ENCODE measurements around the gene ATPAF2. TPM values are rescaled to one million over a fixed set of nuclear protein-coding genes. Genes with fewer than 3 reads are reported as not detected.
A peak's percentile ranks its signal among the peaks of the same experiment; 100 is the strongest.

The ATPAF2 gene
- total and polyA plus RNA-seq, 2 experiments from 2014 or later = 17.0 to 21.9 TPM

DNA sequence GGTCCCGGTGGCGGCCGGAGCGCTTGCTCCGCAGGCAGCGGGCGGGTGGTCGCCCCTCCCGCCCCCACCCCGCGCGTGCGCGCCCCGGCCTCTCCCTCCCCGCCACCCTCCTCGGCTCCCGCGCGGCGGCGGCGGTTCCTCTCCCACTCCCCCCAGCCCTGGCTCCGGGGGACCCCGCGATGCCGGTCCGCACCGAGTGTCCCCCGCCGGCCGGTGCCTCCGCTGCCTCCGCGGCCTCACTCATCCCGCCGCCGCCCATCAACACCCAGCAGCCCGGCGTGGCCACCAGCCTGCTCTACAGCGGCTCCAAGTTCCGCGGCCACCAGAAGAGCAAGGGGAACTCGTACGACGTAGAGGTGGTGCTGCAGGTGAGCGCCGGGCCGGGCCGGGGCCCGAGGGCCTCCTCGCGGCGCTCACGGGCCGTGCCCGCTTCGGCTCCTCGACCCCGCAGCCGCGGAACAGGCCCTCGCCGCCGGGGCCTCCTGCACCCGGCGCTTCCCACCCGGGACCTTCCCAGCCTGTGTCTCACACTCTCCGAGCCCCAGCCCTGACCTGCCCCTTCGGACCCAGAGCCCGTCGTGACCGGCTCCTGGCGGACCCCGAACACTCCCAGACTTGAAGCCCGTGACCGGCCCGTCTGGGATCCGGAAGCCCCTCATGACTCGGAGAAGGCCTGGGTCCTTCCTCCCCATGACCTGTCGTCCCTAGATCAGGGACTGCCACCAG lies 730 bp upstream of the ATPAF2 start:
- Histone ChIP-seq H3K9ac (peak overlapping the region; percentile 89), H3K9me2 (ENCODE audit: insufficient read depth) (no peaks in the 10 kb centered on the region), H3F3A (ENCODE audit: insufficient read depth) (peaks cover 15% of the 10 kb centered on the region), H3K79me2 (ENCODE audit: insufficient read depth) (peaks cover 84% of the 10 kb centered on the region), H3K36me3 (ENCODE audit: low read depth) (no peaks in the 10 kb centered on the region), H4K20me1 (ENCODE audit: insufficient read depth) (0 out of 2 replicates have a peak, but pooled peaks cover 6% of the 10 kb centered on the region), H3K27ac (peak overlapping the region; percentile 29), H3K4me3 (peak overlapping the region; percentile 86), H3K27me3 (replicated peaks; ENCODE audit: insufficient read depth) (no peaks in the 10 kb centered on the region), H3K9me3 (ENCODE audit: low read depth) (no peaks in the 10 kb centered on the region), H3K4me1 (ENCODE audit: insufficient read depth) (peaks cover 31% of the 10 kb centered on the region), H3K4me2 (ENCODE audit: unreplicated experiment) (peak overlapping the region; percentile 97), H2AFZ (peak overlapping the region; percentile 78)
- in situ Hi-C loops (cut with MboI) = loop anchor here (25.0 kb wide), 1 partner anchor 352 kb away; the partner anchor contains the start of gene RAI1
- no peak for TF ChIP-seq EZH2phosphoT487 (IDR thresholded peaks at IDR 0.05; ENCODE audit: insufficient read depth, low read depth)
- TF ChIP-seq EZH2 (IDR thresholded peaks at IDR 0.05; ENCODE audit: insufficient read depth, poor library complexity, severe bottlenecking) = no peak
- DNase-seq = peak; percentile 66
- WGBS, 2 experiments (ENCODE audit: low coverage in 1 of 2, low lambda C conversion rate in 2 of 2, missing lambda C conversion rate in 2 of 2) = 1 to 2% methylated on average over 30 to 68 of the region's 81 CpGs

- H3K9ac ChIP-seq = peak overlapping the region; percentile 83
- H2AFZ ChIP-seq = peak overlapping the region; percentile 88
- peak overlapping the region; percentile 92 for H3K4me2 ChIP-seq (ENCODE audit: unreplicated experiment)
- no peaks in the 10 kb centered on the region for H3K36me3 ChIP-seq (ENCODE audit: low read depth)
- in situ Hi-C loops (cut with MboI) = loop anchor here (25.0 kb wide), 1 partner anchor 351 kb away; the partner anchor contains the start of gene RAI1
- no peaks in the 10 kb centered on the region for H3K9me3 ChIP-seq (ENCODE audit: low read depth)
- TF ChIP-seq EZH2phosphoT487 (IDR thresholded peaks at IDR 0.05; ENCODE audit: insufficient read depth, low read depth) (no peak), EZH2 (IDR thresholded peaks at IDR 0.05; ENCODE audit: insufficient read depth, poor library complexity, severe bottlenecking) (no peak)
- H4K20me1 ChIP-seq (ENCODE audit: insufficient read depth) = 0 out of 2 replicates have a peak, but pooled peaks cover 6% of the 10 kb centered on the region
- WGBS, 2 experiments (ENCODE audit: low coverage in 1 of 2, low lambda C conversion rate in 2 of 2, missing lambda C conversion rate in 2 of 2) = 4 to 7% methylated on average over 13 of the region's 13 CpGs
- peak overlapping the region; percentile 86 for H3K4me3 ChIP-seq
- H3K79me2 ChIP-seq (ENCODE audit: insufficient read depth) = peaks cover 83% of the 10 kb centered on the region
- peaks cover 30% of the 10 kb centered on the region for H3K4me1 ChIP-seq (ENCODE audit: insufficient read depth)
- H3K9me2 ChIP-seq (ENCODE audit: insufficient read depth) = no peaks in the 10 kb centered on the region
- peak overlapping the region; percentile 37 for H3K27ac ChIP-seq
- H3K27me3 ChIP-seq (replicated peaks; ENCODE audit: insufficient read depth) = no peaks in the 10 kb centered on the region
- peak; percentile 51 for DNase-seq
- H3F3A ChIP-seq (ENCODE audit: insufficient read depth) = peaks cover 15% of the 10 kb centered on the region
Observed at GRCh38 chr17:18038149-18038850, 668 bp downstream of the ATPAF2 start.

DNA sequence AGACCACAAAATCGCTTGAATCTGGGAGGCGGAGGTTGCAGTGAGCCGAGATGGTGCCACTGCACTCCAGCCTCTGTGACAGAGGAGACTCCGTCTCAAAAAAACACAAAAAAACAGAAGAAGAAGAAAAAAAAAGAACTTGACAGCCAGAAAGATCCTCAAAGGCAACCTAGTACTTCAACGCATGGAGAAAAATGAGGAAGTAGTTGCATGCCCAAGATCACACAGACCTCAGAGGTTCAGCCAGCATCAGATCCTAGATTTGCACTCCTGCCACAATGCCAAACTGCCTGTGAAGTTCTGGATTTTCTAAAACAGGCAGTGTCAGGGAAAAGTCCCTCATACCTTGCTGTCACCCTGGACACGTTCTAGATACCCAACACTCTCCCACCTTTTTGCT lies 1.5 kb downstream of the ATPAF2 start:
- H2AFZ ChIP-seq = no peak overlapping the region
- H3K79me2 ChIP-seq (ENCODE audit: insufficient read depth) = peaks cover 83% of the 10 kb centered on the region
- peak overlapping the region; percentile 92 for H3K4me2 ChIP-seq (ENCODE audit: unreplicated experiment)
- H3F3A ChIP-seq (ENCODE audit: insufficient read depth) = peaks cover 12% of the 10 kb centered on the region
- no peaks in the 10 kb centered on the region for H3K36me3 ChIP-seq (ENCODE audit: low read depth)
- DNase-seq = no peak
- 0 out of 2 replicates have a peak, but pooled peaks cover 4% of the 10 kb centered on the region for H4K20me1 ChIP-seq (ENCODE audit: insufficient read depth)
- H3K4me1 ChIP-seq (ENCODE audit: insufficient read depth) = peaks cover 26% of the 10 kb centered on the region
- H3K4me3 ChIP-seq = peak overlapping the region; percentile 86; the same call in 1 of the 2 replicates
- TF ChIP-seq EZH2 (IDR thresholded peaks at IDR 0.05; ENCODE audit: insufficient read depth, poor library complexity, severe bottlenecking) (no peak), EZH2phosphoT487 (IDR thresholded peaks at IDR 0.05; ENCODE audit: insufficient read depth, low read depth) (no peak)
- H3K27me3 ChIP-seq (replicated peaks; ENCODE audit: insufficient read depth) = no peaks in the 10 kb centered on the region
- WGBS, 2 experiments (ENCODE audit: low coverage in 1 of 2, low lambda C conversion rate in 2 of 2, missing lambda C conversion rate in 2 of 2) = 83 to 86% methylated on average over 6 of the region's 6 CpGs
- in situ Hi-C loops (cut with MboI) = loop anchor here (25.0 kb wide), 1 partner anchor 350 kb away; the partner anchor contains the start of gene RAI1
- no peaks in the 10 kb centered on the region for H3K9me2 ChIP-seq (ENCODE audit: insufficient read depth)
- H3K9me3 ChIP-seq (ENCODE audit: low read depth) = no peaks in the 10 kb centered on the region
- H3K9ac ChIP-seq = 0 out of 2 replicates have a peak overlapping the region, but pooled peaks have one; percentile 83
- no peak overlapping the region for H3K27ac ChIP-seq

GRCh38 chr17:18035704-18036103 lies 3.3 kb downstream of the ATPAF2 start:
- H3K4me3 ChIP-seq = no peak overlapping the region
- H2AFZ ChIP-seq = no peak overlapping the region
- no peak overlapping the region for H3K27ac ChIP-seq
- no peaks in the 10 kb centered on the region for H3K9me3 ChIP-seq (ENCODE audit: low read depth)
- peaks cover 70% of the 10 kb centered on the region for H3K79me2 ChIP-seq (ENCODE audit: insufficient read depth)
- WGBS, 2 experiments (ENCODE audit: low coverage in 1 of 2, low lambda C conversion rate in 2 of 2, missing lambda C conversion rate in 2 of 2) = 52 to 53% methylated on average over 2 of the region's 2 CpGs
- no peak overlapping the region for H3K9ac ChIP-seq
- no peak overlapping the region for H3K4me2 ChIP-seq (ENCODE audit: unreplicated experiment)
- no peaks in the 10 kb centered on the region for H4K20me1 ChIP-seq (ENCODE audit: insufficient read depth)
- TF ChIP-seq EZH2phosphoT487 (IDR thresholded peaks at IDR 0.05; ENCODE audit: insufficient read depth, low read depth) (no peak), EZH2 (IDR thresholded peaks at IDR 0.05; ENCODE audit: insufficient read depth, poor library complexity, severe bottlenecking) (no peak)
- H3K27me3 ChIP-seq (replicated peaks; ENCODE audit: insufficient read depth) = no peaks in the 10 kb centered on the region
- peaks cover 9% of the 10 kb centered on the region for H3K4me1 ChIP-seq (ENCODE audit: insufficient read depth)
- H3F3A ChIP-seq (ENCODE audit: insufficient read depth) = no peaks in the 10 kb centered on the region
- in situ Hi-C loops (cut with MboI) = loop anchor here (25.0 kb wide), 1 partner anchor 348 kb away; the partner anchor contains the start of gene RAI1
- H3K36me3 ChIP-seq (ENCODE audit: low read depth) = no peaks in the 10 kb centered on the region
- DNase-seq = no peak
- no peaks in the 10 kb centered on the region for H3K9me2 ChIP-seq (ENCODE audit: insufficient read depth)

Data from GM23248 (cell line).